NCI-H1417 (cell line): Measurements from ENCODE around the gene CDCA5.
"Not testable (repeated sequence)": the region's sequence is repeated elsewhere in the genome, so short reads cannot be mapped to it uniquely, and the experiment has no call there.

Experiments used
- DNase-seq, 3 experiments: peaks; one replicate each; lab custom pipeline; 2025; lab: John Stamatoyannopoulos, UW

The CDCA5 gene

GRCh38 chr11:65119670-65119995 lies 35.8 kb upstream of the CDCA5 start:
- DNase-seq = no peak

GRCh38 chr11:65118891-65119669 lies 35.2 kb upstream of the CDCA5 start:
- not testable (repeated sequence) for DNase-seq

- no peak for DNase-seq
Measured at GRCh38 chr11:65118097-65118837, 34.4 kb upstream of the CDCA5 start.

GRCh38 chr11:65117206-65118096 lies 33.6 kb upstream of the CDCA5 start, which contains the start of gene ZNHIT2:
Gene ZNHIT2 (minus strand): TSS chr11:65117701. CDS start chr11:65117653, 48 bp downstream.
- DNase-seq = peak; percentile 99 to 100 (median 100)

GRCh38 chr11:65116370-65117205 lies 32.7 kb upstream of the CDCA5 start:
- DNase-seq = peak; percentile 16 to 79 (median 79)

GRCh38 chr11:65115361-65116082 lies 31.7 kb upstream of the CDCA5 start:
- no peak for DNase-seq

- DNase-seq = no peak
Measured at GRCh38 chr11:65114538-65115171, 30.8 kb upstream of the CDCA5 start.

- no peak for DNase-seq
Measured at GRCh38 chr11:65113839-65114238, 30.0 kb upstream of the CDCA5 start.

GRCh38 chr11:65113361-65113756 lies 29.5 kb upstream of the CDCA5 start:
- DNase-seq = no peak

- DNase-seq = peak; percentile 63 to 72 (median 70)
Measured at GRCh38 chr11:65112546-65113360, 28.9 kb upstream of the CDCA5 start.

GRCh38 chr11:65111744-65112545 lies 28.1 kb upstream of the CDCA5 start, which contains the start of gene TM7SF2:
Gene TM7SF2 (plus strand): TSS chr11:65111872. CDS start chr11:65112016, 144 bp downstream.
- peak; percentile 98 to 99 (median 99) for DNase-seq

- DNase-seq = no peak
Measured at GRCh38 chr11:65111159-65111743, 27.4 kb upstream of the CDCA5 start.

- DNase-seq = peak; percentile 81 to 88 (median 84)
Measured at GRCh38 chr11:65110354-65110861, 26.6 kb upstream of the CDCA5 start.

GRCh38 chr11:65109231-65110198 lies 25.7 kb upstream of the CDCA5 start:
- no peak for DNase-seq

- DNase-seq = no peak
Measured at GRCh38 chr11:65108469-65109123, 24.8 kb upstream of the CDCA5 start.
